Ascending aorta (tissue), 2 donors: ENCODE measurements around the gene CNTNAP5. TPM values are rescaled to one million over a fixed set of nuclear protein-coding genes. Genes with fewer than 3 reads are reported as not detected.

Experiments used
- DNase-seq, 2 donors: peaks; one replicate each; pipeline ENCODE4 v3.0.0-alpha.2; 2019; ENCODE audit warnings: low spot score in 2 of 2
- H3K27ac ChIP-seq, 2 donors: fragments of 200-600 bp; sonication (generic); one replicate each; pipeline ENCODE4 v1.5.1; 2016 to 2017; ENCODE audit warnings: mild to moderate bottlenecking in 1 of 2
- H3K27me3 ChIP-seq: fragments of 200-600 bp; sonication (generic); one replicate; pipeline ENCODE4 v1.5.1; 2017
- H3K36me3 ChIP-seq, 2 donors: fragments of 200-600 bp; sonication (generic); one replicate each; pipeline ENCODE4 v1.5.1; 2016
- H3K4me1 ChIP-seq, 2 donors: fragments of 200-600 bp; sonication (generic); one replicate each; pipeline ENCODE4 v1.5.1; 2016 to 2017; ENCODE audit warnings: mild to moderate bottlenecking in 1 of 2
- H3K4me3 ChIP-seq, 2 donors: fragments of 200-600 bp; sonication (generic); one replicate each; pipeline ENCODE4 v1.5.1; 2016 to 2017; ENCODE audit warnings: mild to moderate bottlenecking in 1 of 2
- H3K9me3 ChIP-seq, 2 donors: fragments of 200-600 bp; sonication (generic); one replicate each; pipeline ENCODE4 v1.5.1; 2016
- intact Hi-C: fragments of 100-400 bp; cut with DNase I; formaldehyde crosslinking; loops from one replicate; pipeline ENCODE4 v1.15.1; 2023
- total RNA-seq: library from RNA; depleted of rRNA; stranded (reverse); fragments of >200 nt; gene quantifications from one replicate; pipeline ENCODE4 v1.1.0, GENCODE V29; 2016
- TF ChIP-seq, protein P1 (sequence below), 3 experiments: fragments of 200-600 bp in 2 of 3; fragments of 450-650 bp in 1 of 3; sonication (generic) in 2 of 3; IDR thresholded peaks; one replicate each; pipeline ENCODE4 v1.5.1; 2016 to 2019; ENCODE audit warnings: antibody characterized with exemption in 3 of 3, mild to moderate bottlenecking in 1 of 3, moderate library complexity in 1 of 3

CNTNAP5 gene
- total RNA-seq, 1 donor from 2014 or later, result not detected

DNA sequence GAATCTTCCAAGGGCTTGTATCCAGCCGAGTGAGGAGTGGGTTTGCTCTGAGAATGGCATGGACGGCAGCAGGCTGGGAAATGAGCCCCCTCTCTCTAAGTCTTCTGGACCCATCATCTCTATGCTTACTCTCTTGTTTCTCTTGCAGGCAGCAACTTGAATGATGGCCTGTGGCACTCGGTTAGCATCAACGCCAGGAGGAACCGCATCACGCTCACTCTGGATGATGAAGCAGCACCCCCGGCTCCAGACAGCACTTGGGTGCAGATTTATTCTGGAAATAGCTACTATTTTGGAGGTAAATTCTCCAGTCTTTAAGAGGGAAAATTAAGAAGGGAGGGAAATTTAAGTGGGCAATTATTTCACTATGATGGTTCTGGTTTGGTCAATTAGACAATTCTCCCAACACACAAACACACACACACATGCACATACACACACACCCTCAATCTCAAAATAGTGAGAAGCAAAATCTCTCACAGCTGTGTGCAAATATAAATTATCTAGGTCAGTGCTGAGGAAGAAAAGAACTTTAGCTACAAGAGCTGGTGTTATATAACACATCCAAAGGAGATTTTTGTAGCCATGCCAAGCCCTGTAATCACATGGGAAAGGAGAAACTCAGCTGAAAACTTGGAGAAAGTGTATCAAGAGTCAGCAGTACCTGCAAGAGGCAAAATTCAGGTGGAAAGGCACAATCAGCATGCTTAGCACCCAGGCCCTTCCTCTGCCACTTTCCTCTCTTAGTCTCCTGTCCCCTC lies 499.2 kb downstream of the CNTNAP5 start:
- Histone ChIP-seq H3K9me3 (no peaks in the 10 kb centered on the region), H3K4me1 (no peaks in the 10 kb centered on the region), H3K27ac (no peak overlapping the region), H3K27me3 (no peaks in the 10 kb centered on the region), H3K4me3 (no peak overlapping the region), H3K36me3 (no peaks in the 10 kb centered on the region)
- intact Hi-C loops, result no loop called here
- DNase-seq, result no peak
- TF ChIP-seq, protein P1, sequence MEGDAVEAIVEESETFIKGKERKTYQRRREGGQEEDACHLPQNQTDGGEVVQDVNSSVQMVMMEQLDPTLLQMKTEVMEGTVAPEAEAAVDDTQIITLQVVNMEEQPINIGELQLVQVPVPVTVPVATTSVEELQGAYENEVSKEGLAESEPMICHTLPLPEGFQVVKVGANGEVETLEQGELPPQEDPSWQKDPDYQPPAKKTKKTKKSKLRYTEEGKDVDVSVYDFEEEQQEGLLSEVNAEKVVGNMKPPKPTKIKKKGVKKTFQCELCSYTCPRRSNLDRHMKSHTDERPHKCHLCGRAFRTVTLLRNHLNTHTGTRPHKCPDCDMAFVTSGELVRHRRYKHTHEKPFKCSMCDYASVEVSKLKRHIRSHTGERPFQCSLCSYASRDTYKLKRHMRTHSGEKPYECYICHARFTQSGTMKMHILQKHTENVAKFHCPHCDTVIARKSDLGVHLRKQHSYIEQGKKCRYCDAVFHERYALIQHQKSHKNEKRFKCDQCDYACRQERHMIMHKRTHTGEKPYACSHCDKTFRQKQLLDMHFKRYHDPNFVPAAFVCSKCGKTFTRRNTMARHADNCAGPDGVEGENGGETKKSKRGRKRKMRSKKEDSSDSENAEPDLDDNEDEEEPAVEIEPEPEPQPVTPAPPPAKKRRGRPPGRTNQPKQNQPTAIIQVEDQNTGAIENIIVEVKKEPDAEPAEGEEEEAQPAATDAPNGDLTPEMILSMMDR (IDR thresholded peaks at IDR 0.05), result no peak

DNA sequence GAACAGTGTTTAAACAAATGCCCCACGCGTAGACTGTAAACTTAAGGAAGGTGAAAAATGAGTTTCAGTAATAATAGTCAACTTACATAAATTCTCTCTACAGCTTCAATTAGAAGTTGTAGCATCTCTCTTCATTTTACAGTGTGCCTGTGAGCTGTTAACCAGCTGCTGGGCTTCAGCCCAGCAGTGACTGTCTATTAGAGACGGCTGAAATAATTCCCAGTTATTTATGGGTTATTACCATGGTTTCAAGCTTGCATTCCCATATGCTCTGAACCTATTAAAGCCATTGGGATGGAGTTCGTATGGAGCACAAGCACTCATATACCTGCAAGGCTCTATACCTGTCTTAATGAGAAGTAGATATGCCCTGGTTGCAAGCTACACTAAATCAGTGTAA lies 501.1 kb downstream of the CNTNAP5 start:
- intact Hi-C loops, result no loop called here
- H3K4me1 ChIP-seq, result no peaks in the 10 kb centered on the region
- no peak for DNase-seq
- H3K27ac ChIP-seq, result no peak overlapping the region
- no peak overlapping the region for H3K4me3 ChIP-seq
- no peaks in the 10 kb centered on the region for H3K27me3 ChIP-seq
- TF ChIP-seq, protein P1 (IDR thresholded peaks at IDR 0.05), result no peak
- no peaks in the 10 kb centered on the region for H3K36me3 ChIP-seq
- H3K9me3 ChIP-seq, result no peaks in the 10 kb centered on the region

DNA sequence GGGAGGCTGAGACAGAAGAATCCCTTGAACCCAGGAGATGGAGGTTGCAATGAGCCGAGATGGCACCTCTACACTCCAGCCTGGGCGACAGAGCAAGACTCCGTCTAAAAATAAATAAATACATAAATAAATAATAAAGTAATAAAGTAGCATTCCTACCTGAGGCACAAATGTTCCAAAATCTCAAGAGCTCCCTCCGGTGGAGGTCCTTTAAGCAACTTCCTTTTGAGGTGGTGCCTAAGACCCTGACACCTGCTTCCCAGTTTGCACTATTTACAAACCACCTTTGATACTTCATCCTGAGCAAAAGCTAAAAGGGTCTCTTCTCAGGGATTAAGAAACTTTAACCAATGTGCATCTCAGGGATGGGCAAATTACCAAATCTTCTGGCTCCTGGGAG lies 505.1 kb downstream of the CNTNAP5 start:
- Histone ChIP-seq H3K27ac (no peak overlapping the region), H3K36me3 (no peaks in the 10 kb centered on the region), H3K4me1 (peaks cover 0 to 6% of the 10 kb centered on the region in 2 donors), H3K27me3 (no peaks in the 10 kb centered on the region), H3K9me3 (no peaks in the 10 kb centered on the region), H3K4me3 (no peak overlapping the region)
- no peak for DNase-seq
- TF ChIP-seq, protein P1 (IDR thresholded peaks at IDR 0.05), result no peak
- intact Hi-C loops, result no loop called here

DNA sequence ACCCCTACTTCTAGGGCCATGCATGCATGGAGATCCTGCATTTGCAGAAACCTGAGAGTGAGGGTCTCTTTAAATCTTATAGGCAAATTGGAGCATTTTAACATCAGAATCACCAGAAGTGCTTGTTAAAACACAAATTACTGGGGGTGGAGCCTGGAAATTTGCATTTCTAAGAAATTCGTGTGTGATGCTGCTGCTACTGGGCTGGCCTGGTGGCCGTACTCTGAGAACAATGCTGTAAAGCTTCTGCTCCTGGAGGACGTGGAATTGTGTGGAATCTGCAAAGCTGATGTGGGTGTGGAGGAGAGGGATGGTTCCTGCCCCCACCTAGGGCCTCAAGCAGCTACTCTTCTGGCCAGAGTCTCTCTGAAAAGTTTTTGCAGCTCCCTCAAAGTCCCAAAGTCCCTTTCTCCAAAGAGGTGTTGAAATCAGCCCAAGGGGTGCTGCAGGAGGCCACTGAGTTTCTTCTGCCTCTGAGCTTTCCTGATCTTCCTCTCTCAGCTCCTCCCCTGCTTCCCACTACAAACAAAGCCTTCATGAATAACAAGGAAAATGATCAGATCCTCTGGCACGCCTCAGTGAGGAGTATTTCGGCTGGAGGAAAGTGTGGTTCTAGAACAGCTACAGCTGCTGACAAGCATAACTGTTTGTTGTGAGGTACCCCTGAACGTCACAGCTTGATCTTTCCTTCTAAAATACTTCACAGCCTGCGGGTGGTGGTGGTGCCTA lies 508.3 kb downstream of the CNTNAP5 start:
- Histone ChIP-seq H3K27ac (no peak overlapping the region), H3K4me3 (no peak overlapping the region), H3K9me3 (no peaks in the 10 kb centered on the region), H3K36me3 (no peaks in the 10 kb centered on the region), H3K4me1 (peaks cover 0 to 6% of the 10 kb centered on the region in 2 donors), H3K27me3 (no peaks in the 10 kb centered on the region)
- TF ChIP-seq, protein P1 (IDR thresholded peaks at IDR 0.05), result no peak
- intact Hi-C loops, result no loop called here
- no peak for DNase-seq

DNA sequence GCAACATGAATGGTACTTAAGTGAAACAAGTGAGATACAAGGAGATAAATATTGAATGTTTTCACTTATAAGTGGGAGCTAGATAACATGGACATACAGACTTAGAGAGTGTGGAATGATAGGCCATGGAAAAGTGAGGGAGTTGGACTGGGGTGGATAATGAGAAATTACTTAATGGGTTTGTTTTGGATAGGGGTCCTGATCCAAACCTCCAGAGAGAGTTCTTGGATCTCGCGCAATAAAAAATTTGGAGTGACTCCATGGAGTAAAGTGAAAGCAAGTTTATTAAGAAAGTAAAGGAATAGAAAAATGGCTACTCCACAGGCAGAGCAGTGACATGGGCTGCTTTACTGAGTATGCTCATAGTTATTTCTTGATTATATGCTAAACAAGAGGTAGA lies 508.9 kb downstream of the CNTNAP5 start:
- Histone ChIP-seq H3K4me3 (no peak overlapping the region), H3K27me3 (no peaks in the 10 kb centered on the region), H3K4me1 (peaks cover 0 to 6% of the 10 kb centered on the region in 2 donors), H3K9me3 (no peaks in the 10 kb centered on the region), H3K27ac (no peak overlapping the region), H3K36me3 (no peaks in the 10 kb centered on the region)
- DNase-seq, result no peak
- intact Hi-C loops, result no loop called here
- TF ChIP-seq, protein P1 (IDR thresholded peaks at IDR 0.05), result no peak
